Esophagus muscularis mucosa (tissue), 4 donors: Measurements from ENCODE around the gene SPOCK1.

ENCODE experiments used
- EP300 ChIP-seq: sonication (generic); formaldehyde crosslinking; IDR thresholded peaks from one replicate; pipeline ENCODE4 v1.6.1; 2017; ENCODE audit warnings: antibody characterized with exemption
- POLR2A ChIP-seq: fragments of 450-650 bp; IDR thresholded peaks from one replicate; pipeline ENCODE4 v1.6.1; 2017; ENCODE audit warnings: antibody characterized with exemption, moderate library complexity, mild to moderate bottlenecking, low read depth
- POLR2AphosphoS5 ChIP-seq, 2 donors: sonication (generic); formaldehyde crosslinking; IDR thresholded peaks; one replicate each; pipeline ENCODE4 v1.6.1; 2017; ENCODE audit warnings: antibody characterized with exemption in 2 of 2
- TF ChIP-seq, protein P1 (sequence below), 3 experiments: fragments of 200-600 bp in 2 of 3; fragments of 450-650 bp in 1 of 3; sonication (generic) in 2 of 3; IDR thresholded peaks; one replicate each; pipeline ENCODE4 v1.5.1; 2017 to 2019; ENCODE audit warnings: antibody characterized with exemption in 3 of 3, mild to moderate bottlenecking in 2 of 3, moderate library complexity in 1 of 3

DNA sequence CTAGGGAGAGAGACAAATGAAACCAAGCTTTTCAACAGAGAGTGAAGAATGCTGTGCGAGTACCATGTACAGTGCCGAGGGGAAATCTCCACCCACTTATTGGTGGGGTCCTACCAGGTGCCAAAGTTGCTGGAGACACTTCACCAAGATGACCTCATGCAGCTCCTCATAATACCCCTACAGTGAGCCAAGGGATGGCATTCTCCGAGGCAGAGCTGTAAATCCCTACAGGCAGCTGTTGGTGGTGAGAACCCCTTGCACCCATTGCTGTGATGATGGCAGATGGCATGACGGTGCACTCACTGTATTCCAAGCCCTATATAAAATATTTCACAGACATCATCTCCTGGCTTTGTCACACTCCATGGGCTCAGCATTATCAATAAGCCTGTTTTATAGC is 464.9 kb downstream of the SPOCK1 start:
- TF ChIP-seq POLR2AphosphoS5 (IDR thresholded peaks at IDR 0.05) (no peak), POLR2A (no peak), EP300 (no peak)
- TF ChIP-seq, protein P1, sequence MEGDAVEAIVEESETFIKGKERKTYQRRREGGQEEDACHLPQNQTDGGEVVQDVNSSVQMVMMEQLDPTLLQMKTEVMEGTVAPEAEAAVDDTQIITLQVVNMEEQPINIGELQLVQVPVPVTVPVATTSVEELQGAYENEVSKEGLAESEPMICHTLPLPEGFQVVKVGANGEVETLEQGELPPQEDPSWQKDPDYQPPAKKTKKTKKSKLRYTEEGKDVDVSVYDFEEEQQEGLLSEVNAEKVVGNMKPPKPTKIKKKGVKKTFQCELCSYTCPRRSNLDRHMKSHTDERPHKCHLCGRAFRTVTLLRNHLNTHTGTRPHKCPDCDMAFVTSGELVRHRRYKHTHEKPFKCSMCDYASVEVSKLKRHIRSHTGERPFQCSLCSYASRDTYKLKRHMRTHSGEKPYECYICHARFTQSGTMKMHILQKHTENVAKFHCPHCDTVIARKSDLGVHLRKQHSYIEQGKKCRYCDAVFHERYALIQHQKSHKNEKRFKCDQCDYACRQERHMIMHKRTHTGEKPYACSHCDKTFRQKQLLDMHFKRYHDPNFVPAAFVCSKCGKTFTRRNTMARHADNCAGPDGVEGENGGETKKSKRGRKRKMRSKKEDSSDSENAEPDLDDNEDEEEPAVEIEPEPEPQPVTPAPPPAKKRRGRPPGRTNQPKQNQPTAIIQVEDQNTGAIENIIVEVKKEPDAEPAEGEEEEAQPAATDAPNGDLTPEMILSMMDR (IDR thresholded peaks at IDR 0.05) = no peak
